GM20000 (cell line): Measurements from ENCODE around the gene GNL2.
"Not testable (repeated sequence)": the region's sequence is repeated elsewhere in the genome, so short reads cannot be mapped to it uniquely, and the experiment has no call there.

Source experiments
- DNase-seq: peaks from one replicate; pipeline ENCODE4 v3.0.0; 2012; ENCODE audit warnings: low spot score
- CTCF ChIP-seq: IDR thresholded peaks from 2 replicates; pipeline ENCODE4 v1.5.1; 2012; ENCODE audit warnings: mild to moderate bottlenecking, control low read depth; ENCODE audit errors: extremely low read depth, missing control alignments

The GNL2 gene

GRCh38 chr1:37540036-37540785 is 55.5 kb downstream of the GNL2 start:
- DNase-seq: no peak

GRCh38 chr1:37539154-37539553 is 56.6 kb downstream of the GNL2 start:
- not testable (repeated sequence) for DNase-seq

More at GRCh38 chr1:37540036-37540785, 55.5 kb downstream of the GNL2 start:
- no peak for TF ChIP-seq CTCF

GRCh38 chr1:37537378-37537777 is 58.4 kb downstream of the GNL2 start:
- no peak for TF ChIP-seq CTCF
- no peak for DNase-seq

- no peak for DNase-seq
- TF ChIP-seq CTCF: no peak
Measured at GRCh38 chr1:37533317-37534093, 62.2 kb downstream of the GNL2 start.

- DNase-seq: not testable (repeated sequence)
Measured at GRCh38 chr1:37532418-37533156, 63.1 kb downstream of the GNL2 start.

- not testable (repeated sequence) for DNase-seq
Measured at GRCh38 chr1:37529888-37530287, 65.8 kb downstream of the GNL2 start.

GRCh38 chr1:37519613-37520012 is 76.1 kb downstream of the GNL2 start:
- TF ChIP-seq CTCF: no peak
- no peak for DNase-seq

- not testable (repeated sequence) for DNase-seq
Measured at GRCh38 chr1:37518929-37519328, 76.8 kb downstream of the GNL2 start.

- not testable (repeated sequence) for DNase-seq
Measured at GRCh38 chr1:37518241-37518640, 77.5 kb downstream of the GNL2 start.

- no peak for DNase-seq
- TF ChIP-seq CTCF: no peak
Measured at GRCh38 chr1:37517569-37517968, 78.2 kb downstream of the GNL2 start.
